Tongue (tissue), 2 donors: ENCODE results near the gene ASRGL1. TPM values are rescaled to one million over a fixed set of nuclear protein-coding genes. Genes with fewer than 3 reads are reported as not detected.
"Not testable (repeated sequence)": the region's sequence is repeated elsewhere in the genome, so short reads cannot be mapped to it uniquely, and the experiment has no call there.

Experiments
- DNase-seq: peaks from one replicate; pipeline ENCODE4 v3.0.0-alpha.2; 2015
- total RNA-seq: library from RNA; depleted of rRNA; stranded (reverse); fragments of >200 nt; gene quantifications from one replicate; pipeline ENCODE4 v1.2.3, GENCODE V29; 2014

Gene ASRGL1
- total RNA-seq = 9.0 TPM

- peak; percentile 90 for DNase-seq
Measured at GRCh38 chr11:62337303-62338181, at the start of gene ASRGL1. Gene ASRGL1 (plus strand): TSS chr11:62337448. CDS start chr11:62337978, 530 bp downstream.

GRCh38 chr11:62295504-62295903 lies 41.7 kb upstream of the ASRGL1 start:
- DNase-seq = peak; percentile 45

- DNase-seq = no peak
Measured at GRCh38 chr11:62298975-62299374, 38.3 kb upstream of the ASRGL1 start, which contains the start of gene SCGB1D4. Gene SCGB1D4 (minus strand): TSS chr11:62299075. CDS start chr11:62299010, 65 bp downstream.

GRCh38 chr11:62306227-62306626 lies 31.0 kb upstream of the ASRGL1 start:
- no peak for DNase-seq

GRCh38 chr11:62307950-62308349 lies 29.3 kb upstream of the ASRGL1 start:
- no peak for DNase-seq

- DNase-seq = no peak
Measured at GRCh38 chr11:62309991-62310390, 27.3 kb upstream of the ASRGL1 start.

- DNase-seq = no peak
Measured at GRCh38 chr11:62315431-62315830, 21.8 kb upstream of the ASRGL1 start.

GRCh38 chr11:62322524-62322923 lies 14.7 kb upstream of the ASRGL1 start:
- no peak for DNase-seq

- DNase-seq = peak; percentile 34
Measured at GRCh38 chr11:62324731-62325556, 12.3 kb upstream of the ASRGL1 start.

GRCh38 chr11:62325781-62326180 lies 11.5 kb upstream of the ASRGL1 start:
- DNase-seq = not testable (repeated sequence)

GRCh38 chr11:62326719-62327118 lies 10.5 kb upstream of the ASRGL1 start:
- DNase-seq = not testable (repeated sequence)

- not testable (repeated sequence) for DNase-seq
Measured at GRCh38 chr11:62327541-62327940, 9.7 kb upstream of the ASRGL1 start.

GRCh38 chr11:62331264-62331663 lies 6.0 kb upstream of the ASRGL1 start:
- not testable (repeated sequence) for DNase-seq

GRCh38 chr11:62333768-62334167 lies 3.5 kb upstream of the ASRGL1 start:
- no peak for DNase-seq

GRCh38 chr11:62336949-62337302 lies 322 bp upstream of the ASRGL1 start:
- not testable (repeated sequence) for DNase-seq

- DNase-seq = no peak
Measured at GRCh38 chr11:62338218-62338617, 970 bp downstream of the ASRGL1 start.

GRCh38 chr11:62340269-62340901 lies 3.1 kb downstream of the ASRGL1 start:
- peak; percentile 63 for DNase-seq

GRCh38 chr11:62341588-62341987 lies 4.3 kb downstream of the ASRGL1 start:
- no peak for DNase-seq

- DNase-seq = not testable (repeated sequence)
Measured at GRCh38 chr11:62343646-62344190, 6.5 kb downstream of the ASRGL1 start.

GRCh38 chr11:62344210-62344609 lies 7.0 kb downstream of the ASRGL1 start:
- DNase-seq = no peak

- DNase-seq = no peak
Measured at GRCh38 chr11:62345861-62346260, 8.6 kb downstream of the ASRGL1 start.
